ENCODE measurements around the gene SFTPB.

GRCh38 chr2:85669549-85669948 lies 1.6 kb upstream of the SFTPB start:
- no peak for TF ChIP-seq CTCF (IDR thresholded peaks at IDR 0.05)
- TF ChIP-seq POLR2A (IDR thresholded peaks at IDR 0.05), result no peak

Data from heart left ventricle (tissue), 13 donors.